Skeletal muscle tissue (tissue), 4 donors: ENCODE measurements around the gene GASK1A. TPM values are rescaled to one million over a fixed set of nuclear protein-coding genes. Genes with fewer than 3 reads are reported as not detected.
A peak's percentile ranks its signal among the peaks of the same experiment; 100 is the strongest.

Experiments
- H3K27ac ChIP-seq: one replicate; pipeline ENCODE4 v1.7.0; 2013; ENCODE audit warnings: mild to moderate bottlenecking, low read depth, low read length, inconsistent platforms
- H3K27me3 ChIP-seq, 3 donors: one replicate each; pipeline ENCODE4 v1.7.0; 2013; ENCODE audit warnings: low read length in 3 of 3; ENCODE audit not compliant: control insufficient read depth in 3 of 3, insufficient read depth in 3 of 3
- H3K36me3 ChIP-seq, 3 donors: one replicate each; pipeline ENCODE4 v1.7.0; 2013; ENCODE audit warnings: low read length in 3 of 3; ENCODE audit not compliant: control insufficient read depth in 3 of 3, insufficient read depth in 3 of 3
- H3K4me1 ChIP-seq, 3 donors: one replicate each; pipeline ENCODE4 v1.7.0; 2013; ENCODE audit warnings: low read length in 3 of 3, mild to moderate bottlenecking in 3 of 3; ENCODE audit not compliant: control insufficient read depth in 3 of 3, insufficient read depth in 3 of 3
- H3K4me3 ChIP-seq, 3 donors: one replicate each; pipeline ENCODE4 v1.7.0; 2013; ENCODE audit warnings: low read length in 3 of 3
- H3K9ac ChIP-seq, 3 donors: one replicate each; pipeline ENCODE4 v1.7.0; 2013; ENCODE audit warnings: low read length in 3 of 3, mild to moderate bottlenecking in 3 of 3, moderate library complexity in 2 of 3, low read depth in 1 of 3
- H3K9me3 ChIP-seq, 3 donors: one replicate each; pipeline ENCODE4 v1.7.0; 2013; ENCODE audit warnings: low read length in 3 of 3; ENCODE audit not compliant: control insufficient read depth in 3 of 3
- total RNA-seq: library from RNA; depleted of rRNA; stranded (reverse); fragments of >200 nt; gene quantifications from one replicate; pipeline ENCODE4 v1.2.3, GENCODE V29; 2014
- donor health status: Osteomylitis.

GASK1A gene
- total RNA-seq, 1 donor from 2014 or later: 12.0 TPM

GRCh38 chr3:43098761-43099160, 119.7 kb downstream of the GASK1A start:
- peaks cover 20 to 24% (median 23%) of the 10 kb centered on the region in 3 donors for H3K4me1 ChIP-seq
- no peaks in the 10 kb centered on the region for H3K36me3 ChIP-seq
- H3K27ac ChIP-seq: no peak overlapping the region
- H3K27me3 ChIP-seq: no peaks in the 10 kb centered on the region
- no peak overlapping the region for H3K9ac ChIP-seq
- no peak overlapping the region for H3K4me3 ChIP-seq
- no peaks in the 10 kb centered on the region for H3K9me3 ChIP-seq

DNA sequence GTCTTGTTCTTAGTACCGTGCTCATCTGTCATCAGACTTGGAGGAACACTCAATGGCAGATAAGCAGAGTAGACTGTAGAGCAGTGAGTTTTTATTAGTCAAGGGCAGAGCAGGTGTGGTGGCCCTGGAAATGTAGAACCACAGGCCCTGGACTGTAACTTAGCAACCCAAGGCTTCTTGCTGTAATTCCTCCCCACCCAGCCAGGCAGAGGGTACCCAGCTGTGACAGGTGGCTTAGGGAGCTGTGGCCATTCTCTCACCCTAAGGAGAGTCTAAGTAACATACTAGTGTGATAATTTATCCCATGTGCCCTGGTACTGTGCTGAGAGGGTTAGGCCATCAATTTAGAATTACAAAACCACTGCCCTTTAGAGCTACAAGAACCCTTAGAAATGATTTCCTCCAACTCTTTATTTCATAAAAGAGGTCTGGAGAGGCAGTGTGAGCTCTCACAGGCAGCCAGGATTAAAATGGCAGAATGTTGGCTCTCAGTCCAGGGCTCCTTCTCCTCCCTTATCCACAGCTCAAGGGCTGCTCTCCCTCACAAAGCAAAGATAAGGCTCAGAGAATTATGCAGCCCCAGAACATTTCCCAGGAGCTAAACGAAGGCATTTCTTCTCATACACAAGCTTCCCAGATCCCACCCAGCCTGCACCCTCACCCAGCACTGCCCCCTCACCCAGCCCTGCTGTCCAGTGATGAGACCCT, 123.8 kb downstream of the GASK1A start:
- peaks cover 11 to 13% (median 13%) of the 10 kb centered on the region in 3 donors for H3K4me1 ChIP-seq
- H3K9ac ChIP-seq: no peak overlapping the region
- H3K36me3 ChIP-seq: no peaks in the 10 kb centered on the region
- no peaks in the 10 kb centered on the region for H3K9me3 ChIP-seq
- H3K4me3 ChIP-seq: no peak overlapping the region
- H3K27me3 ChIP-seq: no peaks in the 10 kb centered on the region
- H3K27ac ChIP-seq: no peak overlapping the region

GRCh38 chr3:43104039-43104438, 124.9 kb downstream of the GASK1A start:
- Histone ChIP-seq H3K36me3 (no peaks in the 10 kb centered on the region), H3K9ac (no peak overlapping the region), H3K4me1 (peaks cover 11 to 13% (median 13%) of the 10 kb centered on the region in 3 donors), H3K27ac (no peak overlapping the region), H3K4me3 (no peak overlapping the region), H3K9me3 (no peaks in the 10 kb centered on the region), H3K27me3 (no peaks in the 10 kb centered on the region)

DNA sequence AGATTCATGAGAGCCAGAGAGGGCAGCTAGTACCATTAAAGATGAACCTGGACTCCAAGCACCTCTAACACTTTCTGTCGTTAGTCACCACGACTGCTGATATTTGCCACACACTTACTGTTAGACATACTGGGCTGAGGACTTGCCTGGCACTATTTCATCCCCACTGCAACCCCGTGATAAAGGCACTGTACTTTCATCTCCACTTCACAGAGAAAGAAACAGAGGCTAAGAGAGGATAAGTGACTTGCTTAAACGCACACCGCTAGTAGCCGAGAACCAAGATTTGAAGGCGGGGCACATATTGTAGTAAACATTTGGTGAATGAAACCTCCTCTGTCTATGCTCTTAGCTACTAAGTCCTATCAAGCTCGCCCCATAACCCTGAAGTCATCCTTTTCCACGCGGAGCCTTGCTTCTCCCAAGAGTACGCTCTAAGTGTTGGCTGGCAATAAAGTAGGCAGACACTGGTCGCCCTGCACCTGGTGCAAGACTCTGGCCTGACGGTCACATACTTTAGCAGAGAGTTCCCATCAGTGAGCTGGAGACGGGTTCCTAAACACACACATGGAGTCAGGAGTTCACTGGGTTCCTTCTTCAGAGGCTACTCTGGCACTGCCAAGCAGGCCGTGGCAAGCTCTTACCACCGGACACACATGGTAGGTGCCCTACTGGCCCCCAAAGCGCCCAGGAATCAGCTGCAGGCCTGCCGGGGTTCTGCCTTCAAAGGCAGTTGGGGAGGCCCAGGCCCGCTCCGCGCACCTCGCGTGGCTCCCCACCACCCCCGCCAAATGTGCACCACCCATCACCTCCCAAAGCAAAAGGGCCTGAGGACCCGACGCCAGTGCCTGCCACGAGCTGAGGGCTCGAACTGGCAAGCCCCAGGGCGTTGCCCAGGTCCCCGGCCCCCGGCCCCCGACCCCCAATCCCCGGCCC, 125.8 kb downstream of the GASK1A start:
- H3K9ac ChIP-seq: peak overlapping the region; percentile 52 to 66 (median 54)
- peaks cover 11 to 13% (median 13%) of the 10 kb centered on the region in 3 donors for H3K4me1 ChIP-seq
- peak overlapping the region; percentile 73 to 79 (median 78) for H3K4me3 ChIP-seq
- no peaks in the 10 kb centered on the region for H3K9me3 ChIP-seq
- no peaks in the 10 kb centered on the region for H3K36me3 ChIP-seq
- H3K27me3 ChIP-seq: no peaks in the 10 kb centered on the region
- no peak overlapping the region for H3K27ac ChIP-seq

DNA sequence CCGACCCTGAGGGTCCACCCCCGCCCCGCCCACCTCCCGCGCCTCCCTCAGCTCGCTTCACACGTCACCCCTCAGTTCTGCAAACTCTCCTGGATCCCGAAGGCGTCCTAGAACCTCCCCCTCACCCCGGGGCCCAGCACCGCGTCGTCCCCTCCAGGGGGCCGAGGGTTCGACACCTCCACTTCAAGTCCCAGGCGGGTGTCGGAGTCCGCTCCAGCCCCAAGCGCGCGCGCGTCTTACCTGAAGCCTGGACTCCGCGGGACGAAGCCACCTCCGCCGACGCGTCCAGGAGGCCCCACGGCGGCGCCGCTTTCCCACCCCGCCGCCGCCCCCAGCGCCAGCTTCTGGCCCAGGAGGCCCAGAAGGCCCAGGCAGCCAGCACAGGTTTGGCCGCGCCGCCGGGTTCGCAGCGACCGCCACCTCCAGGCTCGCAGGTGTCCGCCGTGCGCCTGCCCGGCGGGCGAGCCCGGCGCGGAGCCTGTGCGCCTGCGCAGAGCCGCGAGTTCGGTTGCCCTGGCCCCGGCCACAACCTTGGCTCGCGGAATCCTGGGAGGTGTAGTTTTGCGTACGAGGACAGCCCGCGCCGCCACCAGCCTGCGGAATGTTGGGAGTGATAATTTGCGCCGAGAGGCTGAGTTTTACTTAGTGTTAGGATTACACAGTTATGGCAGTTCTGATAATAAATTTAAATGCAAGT, 126.6 kb downstream of the GASK1A start, which contains the start of gene POMGNT2:
TSS of gene POMGNT2 (minus strand) at position 484 of the 697 bp plus-strand sequence. CDS start 24,648 bp downstream, outside the sequence.
- peak within 1 kb of the TSS; percentile 78 to 82 (median 79) for H3K4me3 ChIP-seq
- peaks cover 11 to 13% (median 13%) of the 10 kb centered on the region in 3 donors for H3K4me1 ChIP-seq
- H3K9me3 ChIP-seq: no peaks in the 10 kb centered on the region
- peak within 1 kb of the TSS; percentile 63 to 83 (median 78) for H3K9ac ChIP-seq
- H3K27me3 ChIP-seq: no peaks in the 10 kb centered on the region
- no peak within 1 kb of the TSS for H3K27ac ChIP-seq
- H3K36me3 ChIP-seq: no peaks in the 10 kb centered on the region

GRCh38 chr3:43106293-43106628, 127.2 kb downstream of the GASK1A start:
- Histone ChIP-seq H3K36me3 (no peaks in the 10 kb centered on the region), H3K27me3 (no peaks in the 10 kb centered on the region), H3K9me3 (no peaks in the 10 kb centered on the region), H3K27ac (no peak overlapping the region), H3K9ac (peak overlapping the region; percentile 28 to 83 (median 52)), H3K4me3 (peak overlapping the region; percentile 78 to 82 (median 79)), H3K4me1 (peaks cover 11 to 13% (median 13%) of the 10 kb centered on the region in 3 donors)

Other genes starting within 250 kb of the GASK1A start
- not detected for gene CCDC13, start 206.1 kb upstream of the GASK1A start, total RNA-seq
- gene HIGD1A, start 174.8 kb upstream of the GASK1A start, total RNA-seq: 63.7 TPM
- gene ACKR2, start 169.9 kb upstream of the GASK1A start, total RNA-seq: 1.6 TPM
- not detected for gene CYP8B1, start 103.4 kb upstream of the GASK1A start, total RNA-seq
- gene ZNF662, start 73.2 kb upstream of the GASK1A start, total RNA-seq: 11.0 TPM
- 13.0 TPM for gene POMGNT2, start 126.8 kb downstream of the GASK1A start, total RNA-seq